ENCODE data around the gene HARBI1. TPM values are rescaled to one million over a fixed set of nuclear protein-coding genes. Genes with fewer than 3 reads are reported as not detected.
A peak's percentile ranks its signal among the peaks of the same experiment; 100 is the strongest.

Gene HARBI1
- total and polyA plus RNA-seq, 2 donors (not counting 3 experiments of a cell fraction or from before 2014, with no cell fraction given): 2.7 to 4.7 TPM

GRCh38 chr11:46657186-46657585 is 40.2 kb upstream of the HARBI1 start:
- H3K9me1 ChIP-seq (replicated peaks; ENCODE audit: control insufficient read depth, extremely low read depth, insufficient read depth, low read length): no peaks in the 10 kb centered on the region
- dilution Hi-C loops (cut with MboI; ENCODE audit: extremely low pct_ligation_motif_present, low sequenced_read_pairs): no loop called here
- peaks cover 12 to 18% of the 10 kb centered on the region in 2 experiments for H3K36me3 ChIP-seq (ENCODE audit: control insufficient read depth in 2 of 2, extremely low read depth in 1 of 2, insufficient read depth in 2 of 2, low read length in 2 of 2)
- H3K9ac ChIP-seq (replicated peaks; ENCODE audit: extremely low read depth, insufficient read depth, low read length): no peak overlapping the region
- no peaks in the 10 kb centered on the region for H3K79me2 ChIP-seq (ENCODE audit: control insufficient read depth, insufficient read depth, low read length)
- POLR2A ChIA-PET: interaction anchor here (0.6 kb wide), 1 partner anchor 1069 kb away, joined by 5 read pairs; no protein-coding TSS in a partner anchor
- no peak overlapping the region for H3K4me3 ChIP-seq (replicated peaks in 1 of 3; ENCODE audit: insufficient read depth in 1 of 3, low read depth in 1 of 3, low read length in 3 of 3)
- H2AFZ ChIP-seq (ENCODE audit: low read depth, low read length): no peak overlapping the region
- no peaks in the 10 kb centered on the region for H3K9me3 ChIP-seq (replicated peaks; ENCODE audit: control insufficient read depth, insufficient read depth, low read length)
- H4K20me1 ChIP-seq (replicated peaks; ENCODE audit: control insufficient read depth, extremely low read depth, insufficient read depth, low read length): no peaks in the 10 kb centered on the region
- no peaks in the 10 kb centered on the region for H3K27me3 ChIP-seq (ENCODE audit: control insufficient read depth in 2 of 2, insufficient read depth in 2 of 2, low read length in 2 of 2)
- peak; percentile 42 for FAIRE-seq
- no peak overlapping the region for H3K27ac ChIP-seq (ENCODE audit: insufficient read depth, low read depth, low read length)
- H3K4me1 ChIP-seq (ENCODE audit: control insufficient read depth, extremely low read depth, insufficient read depth, low read length): no peaks in the 10 kb centered on the region
- BruUV-seq (replicated peaks): no TSS peak
- intact Hi-C loops (cut with micrococcal nuclease): no loop called here
- no peak for DNase-seq (ENCODE audit: low read depth, low spot score)
- CTCF ChIA-PET: interaction anchor here (0.9 to 1.2 kb wide), 2 partner anchors 20 to 128 kb away, joined by 3 read pairs; no protein-coding TSS in a partner anchor
- H3K4me2 ChIP-seq (ENCODE audit: insufficient read depth, low read length): no peak overlapping the region
- TF ChIP-seq POLR2A (IDR thresholded peaks at IDR 0.05; ENCODE audit: low read depth, low read length) (no peak), EZH2 (IDR thresholded peaks at IDR 0.05; ENCODE audit: borderline replicate concordance, low read depth, low read length, severe bottlenecking) (no peak), FOS (IDR thresholded peaks at IDR 0.05; ENCODE audit: borderline replicate concordance, insufficient read depth, low read length) (no peak), CTCF (IDR thresholded peaks at IDR 0.05; ENCODE audit: extremely low read depth in 1 of 2, insufficient read depth in 1 of 2, low read depth in 1 of 2, low read length in 2 of 2) (no peak), POLR2AphosphoS5 (IDR thresholded peaks at IDR 0.05; ENCODE audit: insufficient read depth, low read depth, low read length) (no peak)
- TF ChIP-seq, protein P1, sequence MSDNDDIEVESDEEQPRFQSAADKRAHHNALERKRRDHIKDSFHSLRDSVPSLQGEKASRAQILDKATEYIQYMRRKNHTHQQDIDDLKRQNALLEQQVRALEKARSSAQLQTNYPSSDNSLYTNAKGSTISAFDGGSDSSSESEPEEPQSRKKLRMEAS (IDR thresholded peaks at IDR 0.05; ENCODE audit: insufficient read depth, insufficient read length): no peak
